HepG2 (cell line): ENCODE data around the gene SNX9. TPM values are rescaled to one million over a fixed set of nuclear protein-coding genes. Genes with fewer than 3 reads are reported as not detected.
A peak's percentile ranks its signal among the peaks of the same experiment; 100 is the strongest.

ENCODE experiments used
- AHR ChIP-seq: IDR thresholded peaks from 2 replicates; pipeline ENCODE4 v1.6.1; 2018; ENCODE audit warnings: missing genetic modification reagents, missing compliant biosample characterization
- CCAR2 ChIP-seq: fragments of 200-400 bp; formaldehyde crosslinking; optimal IDR thresholded peaks from 2 replicates; pipeline ENCODE3; 2018; ENCODE audit warnings: low read depth, mild to moderate bottlenecking, low read length, moderate library complexity
- CEBPZ ChIP-seq: IDR thresholded peaks from 2 replicates; pipeline ENCODE4 v1.6.1; 2012; ENCODE audit warnings: low read length, improper control_type of control experiment
- CENPX ChIP-seq: sonication (generic); formaldehyde crosslinking; IDR thresholded peaks from 2 replicates; pipeline ENCODE4 v1.9.0; 2021; ENCODE audit warnings: mild to moderate bottlenecking, missing genetic modification reagents, moderate library complexity
- HIVEP1 ChIP-seq: sonication (generic); formaldehyde crosslinking; IDR thresholded peaks from 2 replicates; pipeline ENCODE4 v1.4.0; 2020; ENCODE audit warnings: mild to moderate bottlenecking, missing genetic modification reagents
- HNF1A ChIP-seq, 2 experiments: sonication (generic) in 1 of 2; formaldehyde crosslinking in 1 of 2; IDR thresholded peaks; 2 replicates each; pipeline versions ENCODE4 v1.4.0 to v1.6.1; 2016 to 2020; ENCODE audit warnings: borderline replicate concordance in 1 of 2, low read depth in 1 of 2, mild to moderate bottlenecking in 1 of 2, missing genetic modification reagents in 1 of 2
- HOXA9 ChIP-seq: sonication (generic); formaldehyde crosslinking; IDR thresholded peaks from 2 replicates; pipeline ENCODE4 v1.8.1; 2022; ENCODE audit warnings: missing genetic modification reagents, mild to moderate bottlenecking, moderate library complexity, borderline replicate concordance
- IRF2 ChIP-seq: IDR thresholded peaks from 2 replicates; pipeline ENCODE4 v1.6.1; 2018; ENCODE audit warnings: missing genetic modification reagents, missing compliant biosample characterization
- PRDM10 ChIP-seq: sonication (generic); formaldehyde crosslinking; IDR thresholded peaks from 2 replicates; pipeline ENCODE4 v1.4.0; 2020; ENCODE audit warnings: low read depth, missing genetic modification reagents
- RBAK ChIP-seq: sonication (generic); formaldehyde crosslinking; IDR thresholded peaks from 2 replicates; pipeline ENCODE4 v1.5.1; 2020; ENCODE audit warnings: mild to moderate bottlenecking, missing genetic modification reagents
- SMAD9 ChIP-seq: sonication (generic); formaldehyde crosslinking; IDR thresholded peaks from 2 replicates; pipeline ENCODE4 v1.5.1; 2020; ENCODE audit warnings: mild to moderate bottlenecking, missing genetic modification reagents
- TOE1 ChIP-seq: sonication (generic); formaldehyde crosslinking; IDR thresholded peaks from 2 replicates; pipeline ENCODE4 v1.4.0; 2020; ENCODE audit warnings: mild to moderate bottlenecking, missing genetic modification reagents
- YEATS4 ChIP-seq: sonication (generic); formaldehyde crosslinking; IDR thresholded peaks from 2 replicates; pipeline ENCODE4 v1.4.0; 2020; ENCODE audit warnings: missing genetic modification reagents, borderline replicate concordance
- ZFP62 ChIP-seq: sonication (generic); formaldehyde crosslinking; IDR thresholded peaks from 2 replicates; pipeline ENCODE4 v1.4.0; 2020; ENCODE audit warnings: missing genetic modification reagents
- ZNF644 ChIP-seq: IDR thresholded peaks from 2 replicates; pipeline ENCODE4 v1.6.1; 2016; ENCODE audit warnings: low read depth
- ZNF772 ChIP-seq: sonication (generic); formaldehyde crosslinking; IDR thresholded peaks from 2 replicates; pipeline ENCODE4 v1.5.0; 2020; ENCODE audit warnings: mild to moderate bottlenecking, missing genetic modification reagents
- ZNF891 ChIP-seq: sonication (generic); formaldehyde crosslinking; IDR thresholded peaks from 2 replicates; pipeline ENCODE4 v1.5.0; 2020; ENCODE audit warnings: mild to moderate bottlenecking, missing genetic modification reagents
- polyA plus RNA-seq, 8 experiments: library from polyadenylated mRNA; depleted of rRNA in 3 of 8; stranded (reverse) in 7 of 8; unstranded in 1 of 8; fragments of >200 nt; fragmentation: Illumina TruSeq in 4 of 8; extraction: Trizol in 4 of 8; gene quantifications; 2 replicates each; pipeline versions ENCODE4 v1.2.1 to v1.2.3, GENCODE V29; 2011 to 2016; ENCODE audit warnings: low read depth in 4 of 8, missing spikeins in 1 of 8, mixed read lengths in 1 of 8; ENCODE audit not compliant: insufficient read depth in 1 of 8
- total RNA-seq, 5 experiments: library from RNA; depleted of rRNA; stranded (reverse); fragments of >200 nt; fragmentation: Illumina TruSeq; extraction: Trizol; gene quantifications; 2 replicates each; pipeline ENCODE4 v1.2.3, GENCODE V29; 2016; ENCODE audit warnings: low read depth in 1 of 5

SNX9 gene
- total and polyA plus RNA-seq, 2 of the 13 experiments (the other 11 are each of a cell fraction or from before 2014, with no cell fraction given): 21.9 to 36.0 TPM

GRCh38 chr6:157982563-157983405 lies 159.7 kb downstream of the SNX9 start (continued):
- 0 out of 2 replicates have a peak, but pooled peaks have one; percentile 61 for TF ChIP-seq RBAK (CRISPR knock-in tag)
- TF ChIP-seq IRF2: peak; percentile 62
- TF ChIP-seq HOXA9 (CRISPR knock-in tag): no peak
- no peak for TF ChIP-seq SMAD9 (CRISPR knock-in tag)
- no peak for TF ChIP-seq ZNF891
- no peak for TF ChIP-seq CENPX (CRISPR knock-in tag)
- TF ChIP-seq PRDM10 (CRISPR knock-in tag): 0 out of 2 replicates have a peak, but pooled peaks have one; percentile 28
- no peak for TF ChIP-seq ZNF644 (CRISPR knock-in tag)
- no peak for TF ChIP-seq HIVEP1 (CRISPR knock-in tag)
- TF ChIP-seq AHR (CRISPR knock-in tag): no peak
- TF ChIP-seq CEBPZ: no peak
- no peak for TF ChIP-seq ZNF772 (CRISPR knock-in tag)
- no peak for TF ChIP-seq YEATS4 (CRISPR knock-in tag)
- peak; percentile 90; the same call in 1 of the 2 replicates for TF ChIP-seq TOE1 (CRISPR knock-in tag)
- TF ChIP-seq HNF1A (IDR thresholded peaks at IDR 0.05; ENCODE audit: low read depth): no peak
- TF ChIP-seq HNF1A (CRISPR knock-in tag; IDR thresholded peaks at IDR 0.05; ENCODE audit: borderline replicate concordance): 0 out of 2 replicates have a peak, but pooled peaks have one; percentile 23
- TF ChIP-seq ZFP62: no peak
- TF ChIP-seq CCAR2: no peak
